GM08714 (cell line): ENCODE data around the gene ANO6.
"Not testable (repeated sequence)": the region's sequence is repeated elsewhere in the genome, so short reads cannot be mapped to it uniquely, and the experiment has no call there.

ENCODE experiments used
- H3K4me3 ChIP-seq: fragments of 200-500 bp; sonication (Bioruptor generic); 2 replicates; pipeline ENCODE4 v1.5.1; 2014; ENCODE audit warnings: mild to moderate bottlenecking, low read length, inconsistent platforms
- ZNF274 ChIP-seq: IDR thresholded peaks from 2 replicates; pipeline ENCODE4 v1.6.1; 2012; ENCODE audit warnings: mild to moderate bottlenecking, low read depth, low read length

ANO6 gene

GRCh38 chr12:45215419-45216229, at the start of gene ANO6:
Gene ANO6, plus strand, starts transcription at chr12:45216095. Its CDS starts 227 bp downstream, at chr12:45216322.
- TF ChIP-seq ZNF274, result no peak
- H3K4me3 ChIP-seq, result peak within 1 kb of the TSS; percentile 84

GRCh38 chr12:45168976-45169375, 46.9 kb upstream of the ANO6 start:
- H3K4me3 ChIP-seq, result no peak overlapping the region
- no peak for TF ChIP-seq ZNF274

- no peak for TF ChIP-seq ZNF274
Measured at GRCh38 chr12:45170456-45171042, 45.3 kb upstream of the ANO6 start.

GRCh38 chr12:45173293-45173692, 42.6 kb upstream of the ANO6 start:
- H3K4me3 ChIP-seq, result not testable (repeated sequence)

More at GRCh38 chr12:45170456-45171042, 45.3 kb upstream of the ANO6 start:
- no peak overlapping the region for H3K4me3 ChIP-seq

- TF ChIP-seq ZNF274, result no peak
Measured at GRCh38 chr12:45174595-45174994, 41.3 kb upstream of the ANO6 start.

GRCh38 chr12:45178771-45179170, 37.1 kb upstream of the ANO6 start:
- no peak overlapping the region for H3K4me3 ChIP-seq
- no peak for TF ChIP-seq ZNF274

More at GRCh38 chr12:45174595-45174994, 41.3 kb upstream of the ANO6 start:
- H3K4me3 ChIP-seq, result no peak overlapping the region

- no peak overlapping the region for H3K4me3 ChIP-seq
- no peak for TF ChIP-seq ZNF274
Measured at GRCh38 chr12:45182511-45182910, 33.4 kb upstream of the ANO6 start.

GRCh38 chr12:45183246-45183645, 32.6 kb upstream of the ANO6 start:
- H3K4me3 ChIP-seq, result no peak overlapping the region

GRCh38 chr12:45184147-45184963, 31.5 kb upstream of the ANO6 start:
- H3K4me3 ChIP-seq, result no peak overlapping the region
- TF ChIP-seq ZNF274, result no peak

More at GRCh38 chr12:45183246-45183645, 32.6 kb upstream of the ANO6 start:
- TF ChIP-seq ZNF274, result no peak

GRCh38 chr12:45186762-45187161, 29.1 kb upstream of the ANO6 start:
- TF ChIP-seq ZNF274, result no peak
- H3K4me3 ChIP-seq, result no peak overlapping the region

GRCh38 chr12:45189766-45190403, 26.0 kb upstream of the ANO6 start:
- no peak for TF ChIP-seq ZNF274
- no peak overlapping the region for H3K4me3 ChIP-seq

GRCh38 chr12:45191239-45191638, 24.7 kb upstream of the ANO6 start:
- no peak overlapping the region for H3K4me3 ChIP-seq
- no peak for TF ChIP-seq ZNF274

GRCh38 chr12:45192707-45193106, 23.2 kb upstream of the ANO6 start:
- TF ChIP-seq ZNF274, result no peak
- no peak overlapping the region for H3K4me3 ChIP-seq

GRCh38 chr12:45200491-45201043, 15.3 kb upstream of the ANO6 start:
- no peak overlapping the region for H3K4me3 ChIP-seq

More at GRCh38 chr12:45200491-45201043, 15.3 kb upstream of the ANO6 start:
- TF ChIP-seq ZNF274, result no peak
